HG03108 (cell line): Measurements from ENCODE around the gene DHRS12.

Experiments used
- ATAC-seq: cut with Tn5 transposase; IDR thresholded peaks from one replicate; pipeline ENCODE4 v1.9.1; 2021; ENCODE audit warnings: moderate library complexity; ENCODE audit not compliant: unreplicated experiment

Gene DHRS12

DNA sequence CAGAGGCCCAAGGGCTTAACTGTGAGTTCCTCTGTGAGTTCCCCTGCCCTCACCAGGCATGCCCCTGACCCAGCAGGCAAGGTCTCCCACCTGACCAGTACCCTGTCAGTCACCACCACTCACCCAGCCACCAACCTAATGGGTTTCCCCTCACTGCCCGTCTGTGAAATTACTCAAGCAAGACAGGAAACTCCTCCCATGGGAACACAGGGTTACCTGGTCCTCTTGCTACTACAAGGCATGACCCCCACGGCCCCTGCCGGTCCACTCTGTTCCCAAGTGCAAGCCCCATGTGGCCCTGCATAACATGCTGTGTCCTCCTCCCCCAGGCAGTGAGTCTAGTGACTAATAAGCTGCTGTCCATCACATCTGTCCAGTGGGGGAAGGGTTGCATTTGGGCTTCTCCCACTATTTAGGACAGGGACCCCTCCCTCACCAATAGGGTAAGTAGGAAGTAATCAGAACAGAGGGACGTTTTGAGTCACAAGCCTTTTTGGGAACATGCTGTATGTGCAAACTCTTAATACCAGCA, 8.0 kb upstream of the DHRS12 start:
- ATAC-seq = peak; percentile 33

GRCh38 chr13:51811046-51811445, 7.1 kb upstream of the DHRS12 start:
- ATAC-seq = no peak

DNA sequence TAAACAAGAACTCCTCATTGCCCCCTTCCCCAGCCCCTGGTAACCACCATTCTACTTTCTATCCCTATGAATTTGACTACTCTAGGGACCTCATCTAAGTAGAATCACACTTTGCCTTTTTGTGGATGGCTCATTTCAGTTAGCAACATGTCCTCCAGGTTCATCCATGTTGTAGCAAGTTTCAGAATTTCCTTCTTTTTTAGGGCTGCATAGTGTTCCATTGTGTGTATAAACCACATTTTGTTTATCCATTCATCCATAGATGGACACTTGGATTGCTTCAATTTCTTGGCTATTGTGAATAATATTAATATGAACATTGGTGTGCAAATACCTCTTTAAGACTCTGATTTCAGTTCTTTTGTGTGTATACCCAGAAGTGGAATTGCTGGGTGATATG, 4.8 kb upstream of the DHRS12 start:
- no peak for ATAC-seq

DNA sequence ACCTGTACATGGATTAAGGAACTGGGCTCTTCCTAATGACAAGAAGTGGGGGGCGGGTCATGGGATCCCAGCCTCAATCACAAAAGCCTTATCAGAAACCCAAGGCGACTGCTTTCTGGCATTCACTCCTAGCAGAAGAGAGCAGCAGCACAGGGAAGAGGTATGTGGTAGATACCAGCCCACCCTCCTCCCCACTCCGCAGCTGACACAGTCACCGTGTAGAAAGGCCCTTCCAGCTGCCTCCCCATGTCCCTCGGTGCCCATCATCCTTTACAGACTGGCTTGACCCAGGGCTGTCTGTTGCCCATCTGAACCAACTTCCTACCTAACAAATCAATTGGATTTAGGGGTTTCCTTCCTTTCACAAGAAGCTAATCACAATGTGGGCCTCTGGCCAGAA, 3.1 kb upstream of the DHRS12 start:
- ATAC-seq = no peak

- no peak for ATAC-seq
Observed at GRCh38 chr13:51806566-51806965, 2.6 kb upstream of the DHRS12 start.

DNA sequence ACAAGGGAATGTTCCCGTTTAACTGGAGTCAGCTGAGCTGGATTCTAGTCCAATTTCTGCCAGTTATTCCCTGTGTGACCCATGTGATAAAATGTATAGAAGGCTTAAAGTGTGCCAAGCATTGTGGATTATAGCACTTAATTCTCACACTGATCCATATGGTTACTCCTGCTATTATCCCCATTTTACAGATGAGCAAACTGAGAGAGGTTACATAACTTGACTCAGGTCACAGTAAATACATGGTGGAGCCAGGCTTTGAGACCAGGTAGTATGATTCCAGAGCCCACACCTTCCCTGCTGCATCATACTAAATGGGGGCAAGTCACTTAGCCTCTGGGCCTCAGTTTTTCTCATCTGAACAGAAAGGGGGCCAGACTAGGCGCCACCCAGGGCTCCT, 2.0 kb upstream of the DHRS12 start:
- no peak for ATAC-seq

DNA sequence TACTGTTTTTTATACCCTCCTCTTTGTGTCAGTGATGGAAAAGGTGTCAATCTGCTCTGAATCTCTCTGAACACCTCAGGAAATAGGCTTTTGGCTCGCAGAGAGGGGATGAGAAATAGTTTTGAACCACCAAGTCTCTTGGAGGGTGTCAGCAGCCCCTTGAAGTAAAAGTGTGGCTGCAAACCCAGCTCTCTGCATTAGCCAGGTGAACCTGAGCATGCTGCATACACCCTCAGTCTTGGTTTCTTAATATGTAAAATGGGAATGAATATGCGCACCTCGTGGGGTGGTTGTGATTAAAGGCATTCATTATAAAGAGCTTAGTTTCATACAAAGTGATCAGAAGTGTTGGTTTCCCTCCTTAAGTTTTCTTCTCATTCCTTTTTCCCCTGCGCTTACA, 1.4 kb upstream of the DHRS12 start:
- no peak for ATAC-seq

- no peak for ATAC-seq
Observed at GRCh38 chr13:51804295-51805172, 571 bp upstream of the DHRS12 start.

GRCh38 chr13:51802631-51803418, 1.1 kb downstream of the DHRS12 start:
- ATAC-seq = no peak

DNA sequence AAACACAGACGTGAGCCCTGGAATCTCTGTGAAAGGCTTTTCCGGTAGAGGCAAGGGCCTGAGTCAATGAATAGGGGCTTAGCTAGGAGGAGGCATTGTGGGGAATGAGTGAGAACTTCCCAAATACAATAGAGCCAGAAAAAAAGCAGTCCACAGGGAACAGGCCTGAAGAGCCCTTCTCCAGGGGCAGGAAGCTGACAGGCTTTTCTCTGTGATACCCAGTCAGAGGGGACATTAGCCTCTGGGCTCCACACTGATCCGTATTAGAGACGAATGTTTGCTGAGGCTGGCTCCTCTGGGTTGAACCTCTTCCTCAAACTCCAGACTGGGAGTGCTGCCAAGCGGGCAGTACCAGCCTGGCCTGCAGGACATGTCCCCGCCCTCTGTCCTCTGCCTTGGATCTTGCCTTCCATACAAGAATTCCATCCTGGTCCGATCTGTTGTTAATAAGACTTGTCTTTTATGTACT, 2.3 kb downstream of the DHRS12 start:
- ATAC-seq = no peak

GRCh38 chr13:51800486-51800885, 3.5 kb downstream of the DHRS12 start:
- no peak for ATAC-seq

- no peak for ATAC-seq
Observed at GRCh38 chr13:51799261-51799660, 4.7 kb downstream of the DHRS12 start.

- peak; percentile 35 for ATAC-seq
Observed at GRCh38 chr13:51797664-51798488, 6.1 kb downstream of the DHRS12 start.

DNA sequence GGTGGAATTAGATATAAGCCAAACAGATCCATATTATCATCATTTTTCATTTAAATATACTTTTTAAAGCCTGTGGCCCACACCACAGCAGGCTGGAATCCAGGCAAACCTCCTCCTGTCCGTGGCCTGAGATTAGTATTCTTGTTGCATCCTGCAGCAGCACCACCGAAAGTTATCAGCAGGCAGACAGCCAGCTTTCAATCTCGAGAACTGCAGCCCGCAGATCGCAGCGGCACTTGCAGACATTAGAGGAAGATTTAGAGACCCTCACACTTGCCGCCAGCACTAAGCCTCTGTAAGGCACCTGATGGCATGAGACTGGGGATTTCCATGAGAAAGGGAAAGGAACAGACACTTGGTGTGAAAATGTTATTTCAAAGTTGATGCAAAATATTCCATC, 7.4 kb downstream of the DHRS12 start:
- no peak for ATAC-seq

- no peak for ATAC-seq
Observed at GRCh38 chr13:51795419-51795818, 8.5 kb downstream of the DHRS12 start.

DNA sequence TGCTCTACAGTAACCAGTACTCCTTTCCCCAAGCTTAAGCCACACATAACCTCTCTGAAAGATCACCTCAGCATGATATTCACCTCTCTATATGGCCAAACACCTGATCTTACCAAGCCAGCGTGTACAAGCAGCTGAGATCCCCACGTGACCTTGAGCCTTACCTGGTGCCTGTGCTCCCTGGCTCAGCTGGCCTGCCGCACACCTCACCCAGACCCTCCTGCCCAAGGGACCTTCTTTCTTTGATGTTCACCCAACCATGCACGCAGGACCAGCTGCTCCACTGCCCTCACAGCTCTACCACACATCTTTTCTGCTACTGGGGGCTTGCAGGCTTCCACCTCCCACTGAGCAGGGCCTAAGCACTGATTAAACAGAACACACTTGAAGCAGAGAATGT, 9.0 kb downstream of the DHRS12 start:
- no peak for ATAC-seq

DNA sequence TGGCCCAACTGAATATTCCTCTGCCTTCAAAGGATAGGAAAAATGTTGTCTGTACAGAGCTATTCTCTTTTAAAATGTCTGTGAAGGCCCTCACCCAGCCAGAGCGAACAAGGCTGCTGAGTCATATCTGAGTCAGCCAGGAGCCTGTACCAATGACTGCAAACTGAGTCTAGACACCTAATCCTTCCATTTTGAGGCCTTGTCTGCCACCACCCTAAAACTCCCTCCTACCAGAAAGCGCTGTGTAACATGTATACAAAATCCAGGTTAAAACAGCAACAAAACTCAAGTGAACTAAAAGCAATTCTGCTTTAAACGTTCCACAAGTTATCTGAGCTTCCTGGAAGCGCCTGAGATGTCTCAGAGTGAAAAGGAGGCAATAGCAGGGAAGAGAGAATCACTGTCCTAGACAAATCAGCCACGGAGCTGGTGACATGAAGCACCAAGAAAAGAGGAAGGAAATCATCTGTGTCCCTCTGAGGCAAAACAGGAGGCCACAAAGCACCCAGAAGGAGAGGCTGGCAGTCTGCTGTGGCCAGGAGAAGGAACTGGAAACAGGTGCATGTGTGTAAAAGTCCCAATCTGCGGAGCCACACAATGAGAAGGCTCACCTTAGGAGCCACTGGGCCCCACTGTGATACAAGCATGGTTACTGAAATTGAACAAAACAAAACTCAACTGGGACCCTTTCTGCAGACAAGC, 10.2 kb downstream of the DHRS12 start:
- peak; percentile 63 for ATAC-seq

- ATAC-seq = no peak
Observed at GRCh38 chr13:51786425-51787265, 17.3 kb downstream of the DHRS12 start.

DNA sequence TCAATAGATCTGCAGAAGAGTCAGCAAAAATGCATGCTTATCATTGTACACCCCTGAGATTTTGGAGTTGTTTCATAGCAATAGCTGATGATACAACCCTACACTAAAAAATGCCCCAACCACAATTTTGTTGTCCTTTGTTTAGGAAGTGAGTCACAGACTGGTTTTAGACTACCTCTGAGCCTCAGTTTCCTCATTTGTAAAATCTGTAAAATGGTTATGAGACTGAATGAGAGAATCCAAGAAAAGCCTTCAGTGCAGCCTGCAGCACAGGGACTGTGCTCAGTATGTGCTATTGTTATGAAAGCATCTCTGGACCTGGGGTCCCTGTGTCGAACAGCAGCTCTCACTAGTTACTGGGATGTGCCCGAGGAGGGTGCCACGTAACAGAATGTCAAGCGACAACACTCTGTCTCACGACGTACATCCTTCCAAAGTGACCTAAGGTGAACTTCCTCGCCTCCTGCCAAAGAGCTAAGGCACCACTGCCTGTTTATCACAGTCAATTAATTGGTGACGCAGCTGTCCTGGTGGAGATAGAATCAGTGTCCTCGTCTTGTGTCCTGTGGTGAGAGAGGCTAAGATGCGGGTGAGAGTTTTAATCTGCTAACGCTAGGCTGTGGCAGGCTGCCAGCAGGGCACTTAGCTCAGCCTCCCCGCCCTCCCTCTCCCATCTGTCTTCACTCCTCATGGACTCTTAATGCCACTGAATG, 18.1 kb downstream of the DHRS12 start:
- ATAC-seq = no peak
